GM19328 (cell line): ENCODE results near the gene CLEC17A.
"Not testable (repeated sequence)": the region's sequence is repeated elsewhere in the genome, so short reads cannot be mapped to it uniquely, and the experiment has no call there.

Experiments
- ATAC-seq: cut with Tn5 transposase; IDR thresholded peaks from one replicate; pipeline ENCODE4 v1.9.1; 2021; ENCODE audit warnings: mild to moderate bottlenecking, moderate library complexity; ENCODE audit not compliant: unreplicated experiment

Gene CLEC17A

DNA sequence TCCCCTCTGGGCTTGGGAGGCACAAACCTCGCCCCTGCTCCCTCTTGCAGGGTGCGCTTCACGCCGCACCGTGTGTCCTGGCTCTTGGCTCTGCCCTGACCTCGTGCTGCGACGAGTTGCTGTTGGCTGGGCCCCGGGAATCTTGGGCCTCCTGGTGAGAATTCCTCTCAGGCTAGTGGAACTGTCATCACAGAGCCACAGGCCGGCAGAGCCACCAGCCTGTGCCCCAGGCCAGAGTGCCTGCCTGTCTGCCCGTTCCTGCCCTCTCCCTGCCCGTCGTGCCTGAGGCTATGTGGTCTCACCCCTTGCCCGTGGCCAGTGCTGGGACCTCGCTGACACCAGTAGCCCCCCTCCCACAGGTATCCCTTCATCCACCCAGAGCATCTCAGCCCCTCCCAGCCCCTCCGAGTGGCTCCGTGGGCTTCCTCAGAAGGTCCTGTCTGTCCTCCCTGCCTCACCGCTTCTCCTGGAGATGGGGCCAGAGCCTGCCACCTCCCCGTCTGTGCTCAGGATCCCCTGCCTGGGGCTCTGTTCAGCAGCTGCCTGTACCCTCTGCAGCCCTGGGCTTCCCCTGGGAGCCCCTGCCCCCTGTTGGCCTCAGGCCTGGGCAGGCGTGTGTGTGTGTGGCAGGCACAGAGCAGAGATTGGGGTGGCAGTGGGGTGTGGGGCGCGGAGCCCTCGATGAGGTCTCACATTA lies 24.4 kb upstream of the CLEC17A start:
- ATAC-seq, result no peak

DNA sequence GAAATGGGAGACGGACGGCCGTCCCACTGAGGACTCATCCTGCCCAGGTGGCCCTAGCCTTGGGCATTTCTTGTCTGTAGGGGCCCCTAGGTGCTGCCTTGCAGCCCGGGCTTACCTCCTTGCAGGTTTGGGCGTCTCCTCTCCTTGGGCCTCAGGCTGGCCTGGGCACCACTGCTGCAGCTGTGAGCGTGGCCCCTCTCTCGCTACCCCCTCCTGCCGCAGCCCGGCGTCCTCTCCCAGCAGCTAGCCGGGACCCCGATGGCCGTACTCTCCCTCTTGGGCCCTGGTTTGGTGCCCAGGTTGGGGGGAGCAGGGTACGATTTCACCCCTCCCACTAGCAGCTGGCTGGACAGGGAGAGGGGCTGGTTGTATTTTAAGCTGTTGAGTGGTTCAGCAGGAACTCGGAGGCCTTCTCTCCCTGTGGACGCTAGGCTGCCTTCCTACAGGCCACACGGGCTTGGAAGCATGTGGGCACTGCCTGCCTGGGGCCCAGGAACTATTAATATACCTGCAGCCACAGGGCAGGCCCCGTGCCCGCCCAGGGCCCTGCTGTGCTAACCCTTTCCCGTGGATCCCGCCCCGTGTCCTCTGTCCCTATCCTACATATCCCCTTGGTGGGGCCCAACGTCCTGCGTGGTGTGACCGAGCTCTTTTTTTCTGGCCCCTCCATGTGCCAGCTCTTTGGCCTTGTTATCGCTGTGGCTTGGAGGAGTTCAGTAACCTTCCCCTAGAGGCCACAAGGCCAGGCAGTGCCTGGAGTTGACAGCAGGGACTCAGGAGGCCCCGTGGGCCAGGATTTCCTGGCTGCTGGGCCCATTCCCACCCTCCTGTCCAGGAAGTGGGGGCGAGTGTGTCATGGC lies 22.7 kb upstream of the CLEC17A start:
- no peak for ATAC-seq

GRCh38 chr19:14560776-14561108 lies 22.1 kb upstream of the CLEC17A start:
- ATAC-seq, result no peak

DNA sequence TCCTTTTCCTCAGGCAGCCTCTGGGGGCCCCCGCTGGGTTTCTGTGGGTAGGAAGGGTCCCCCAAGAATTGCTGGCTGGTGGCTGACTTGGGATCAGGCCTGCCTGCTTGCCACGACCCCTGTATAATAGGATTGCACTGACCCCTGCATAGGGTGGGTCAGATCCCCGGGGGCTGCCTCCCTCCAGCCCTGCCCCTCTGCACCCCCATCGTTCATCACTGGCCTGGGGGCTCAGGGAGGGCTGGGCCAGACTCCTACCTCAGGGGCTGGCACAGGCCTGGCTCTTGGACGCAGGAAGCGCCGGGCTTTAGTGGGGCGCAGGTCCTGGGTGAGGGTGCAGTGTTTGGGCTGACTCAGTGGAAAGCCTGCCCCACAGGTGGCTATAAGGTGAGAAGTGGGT lies 21.6 kb upstream of the CLEC17A start:
- ATAC-seq, result no peak

DNA sequence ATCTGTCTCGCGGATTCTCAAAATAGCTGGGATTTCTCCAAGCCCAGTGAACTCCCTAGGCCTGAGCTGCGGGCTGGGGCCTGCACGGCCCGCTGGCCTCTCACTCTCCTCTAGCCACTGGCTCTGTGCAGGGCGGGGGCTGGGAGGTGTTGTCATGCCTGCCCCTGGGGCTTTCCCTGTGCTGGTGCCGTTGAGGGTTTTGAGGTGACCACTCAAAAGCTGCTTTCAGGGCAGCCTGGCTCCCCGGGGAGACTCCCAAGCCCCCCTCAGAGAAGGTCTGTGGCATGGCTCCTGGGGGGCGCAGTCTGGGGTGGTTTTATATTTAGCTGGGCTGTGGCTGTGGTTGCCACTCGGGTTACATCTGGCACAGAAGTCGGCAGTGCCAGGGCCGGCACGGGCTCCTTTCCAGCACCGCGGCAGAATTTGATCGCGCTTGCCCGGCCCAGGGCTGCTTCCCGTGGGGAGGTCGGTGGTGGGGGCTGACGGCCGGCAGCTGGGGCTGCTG lies 21.0 kb upstream of the CLEC17A start:
- no peak for ATAC-seq

GRCh38 chr19:14562660-14563589 lies 20.0 kb upstream of the CLEC17A start:
- ATAC-seq, result no peak

DNA sequence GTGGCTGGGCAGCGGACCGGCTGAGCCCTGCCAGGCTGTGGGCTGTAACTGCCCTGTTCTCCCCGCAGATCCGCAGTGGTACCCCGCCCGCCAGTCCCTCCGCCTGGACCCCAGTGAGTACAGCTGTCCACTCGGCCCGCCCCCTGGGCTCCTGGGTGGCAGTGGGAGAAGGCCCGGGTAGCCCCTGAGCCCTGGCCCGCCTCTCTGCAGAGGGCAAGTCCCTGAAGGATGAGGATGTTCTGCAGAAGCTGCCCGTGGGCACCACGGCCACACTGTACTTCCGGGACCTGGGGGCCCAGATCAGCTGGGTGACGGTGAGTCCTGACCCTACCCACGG lies 19.3 kb upstream of the CLEC17A start:
- no peak for ATAC-seq

DNA sequence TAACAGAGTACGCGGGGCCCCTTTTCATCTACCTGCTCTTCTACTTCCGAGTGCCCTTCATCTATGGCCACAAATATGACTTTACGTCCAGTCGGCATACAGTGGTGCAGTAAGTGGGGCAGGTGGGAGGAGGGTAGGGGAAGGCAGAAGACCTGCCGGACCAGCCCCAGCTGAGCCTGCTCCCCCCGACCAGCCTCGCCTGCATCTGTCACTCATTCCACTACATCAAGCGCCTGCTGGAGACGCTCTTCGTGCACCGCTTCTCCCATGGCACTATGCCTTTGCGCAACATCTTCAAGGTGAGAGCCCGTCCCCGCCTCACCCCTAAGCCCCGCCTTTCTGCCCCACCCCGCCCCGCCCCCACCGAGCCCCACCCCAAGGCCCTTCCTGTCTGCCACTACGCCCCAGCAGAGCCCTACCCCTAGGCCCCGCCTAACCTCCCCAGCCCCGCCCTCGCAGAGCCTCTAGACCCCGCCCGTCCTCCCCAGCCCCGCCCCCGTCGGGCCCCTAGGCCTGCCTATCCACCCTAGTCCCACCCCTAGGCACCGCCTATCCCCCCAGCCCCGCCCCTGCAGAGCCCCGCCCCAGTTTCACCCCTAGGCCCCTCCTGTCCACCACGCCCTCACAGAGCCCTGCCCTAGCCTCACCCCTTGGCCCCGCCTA lies 18.8 kb upstream of the CLEC17A start:
- no peak for ATAC-seq

- not testable (repeated sequence) for ATAC-seq
These were observed 18.1 kb upstream of the CLEC17A start for GRCh38 chr19:14564652-14565297.

DNA sequence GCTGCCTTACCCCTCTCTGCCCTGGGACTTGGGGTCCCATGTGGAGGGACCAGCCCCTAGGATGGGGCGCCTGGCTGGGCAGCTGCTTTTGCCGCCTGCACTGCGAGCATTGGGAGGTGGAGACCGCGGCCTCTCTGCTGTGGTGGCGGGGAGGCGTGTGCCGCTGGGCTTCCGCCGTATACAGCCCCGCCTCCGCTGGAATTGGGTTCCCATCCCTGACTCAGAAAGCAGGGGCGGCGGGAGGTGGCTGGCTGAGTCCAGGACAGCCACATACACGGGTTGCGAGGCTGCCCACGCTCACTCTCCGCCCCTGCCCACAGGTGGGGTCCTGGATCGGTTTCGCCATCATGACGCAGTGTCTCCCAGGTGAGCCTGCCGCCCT lies 17.6 kb upstream of the CLEC17A start:
- ATAC-seq, result no peak

DNA sequence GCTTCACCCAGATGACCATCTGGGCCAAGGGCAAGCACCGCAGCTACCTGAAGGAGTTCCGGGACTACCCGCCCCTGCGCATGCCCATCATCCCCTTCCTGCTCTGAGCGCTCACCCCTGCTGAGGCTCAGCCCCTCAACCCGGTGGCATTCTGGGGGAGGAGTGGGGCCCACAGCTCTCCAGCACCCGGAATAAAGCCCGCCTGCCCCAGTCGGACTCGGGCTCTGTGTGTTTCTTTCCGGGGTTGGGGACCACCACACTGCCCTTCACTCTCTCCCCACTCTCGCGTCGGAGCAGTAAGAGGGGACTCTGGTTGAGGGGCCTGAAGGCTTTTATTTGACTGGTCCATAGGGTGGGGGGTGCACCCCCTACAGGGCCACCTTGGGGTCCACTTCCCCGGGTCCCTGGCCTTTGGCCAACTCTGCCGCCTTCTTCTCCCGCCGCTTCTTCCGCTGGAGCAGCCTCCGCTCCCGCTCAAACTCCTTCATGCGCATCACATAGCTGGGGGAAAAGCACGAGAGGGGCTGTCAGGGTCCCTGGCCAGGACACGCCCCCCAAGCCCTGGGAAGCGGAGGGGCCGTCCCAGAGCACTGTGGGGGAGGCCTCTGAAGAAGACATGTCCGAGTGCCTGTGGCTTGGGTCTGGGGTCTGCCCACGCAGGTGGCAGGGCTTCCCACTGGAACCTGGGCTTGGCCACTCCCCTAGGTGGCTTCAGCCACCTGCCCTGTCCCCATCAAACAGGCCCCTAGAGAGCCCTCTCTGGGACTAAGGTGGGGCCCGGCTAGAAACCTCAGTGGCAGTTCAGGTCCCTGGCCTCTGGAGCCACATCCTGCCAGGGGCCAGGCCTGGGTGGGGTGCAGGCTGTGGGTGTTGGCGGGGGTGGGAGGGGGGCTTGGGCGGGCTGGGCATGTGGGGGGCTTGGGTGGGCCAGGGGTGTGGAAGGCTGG lies 16.8 kb upstream of the CLEC17A start:
- ATAC-seq, result no peak

DNA sequence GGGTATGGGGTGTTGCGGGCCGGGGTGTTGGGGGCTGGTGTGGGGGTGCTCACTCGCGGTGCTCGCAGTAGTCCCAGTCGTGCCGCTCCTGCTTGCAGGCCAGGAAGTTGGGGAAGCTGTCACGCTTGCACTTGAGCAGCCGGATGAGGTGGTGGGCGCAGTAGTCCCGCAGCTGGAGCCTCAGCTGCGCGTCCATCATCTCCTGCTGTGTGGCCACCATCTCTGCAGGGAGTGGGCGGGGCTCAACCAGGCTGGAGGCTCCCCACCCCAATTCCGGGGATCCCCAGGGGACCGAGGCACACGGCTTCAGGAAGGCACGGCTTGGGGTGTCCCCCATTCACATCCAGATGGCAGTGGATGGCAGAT lies 16.2 kb upstream of the CLEC17A start:
- no peak for ATAC-seq

GRCh38 chr19:14567079-14567478 lies 15.8 kb upstream of the CLEC17A start:
- no peak for ATAC-seq

- ATAC-seq, result no peak
These were observed 11.9 kb upstream of the CLEC17A start for GRCh38 chr19:14570864-14571527.

GRCh38 chr19:14571695-14572490 lies 11.0 kb upstream of the CLEC17A start, which contains the start of gene NDUFB7:
TSS of gene NDUFB7 (minus strand) at chr19:14572066. CDS start at chr19:14572000, 66 bp downstream.
- ATAC-seq, result peak; percentile 83

DNA sequence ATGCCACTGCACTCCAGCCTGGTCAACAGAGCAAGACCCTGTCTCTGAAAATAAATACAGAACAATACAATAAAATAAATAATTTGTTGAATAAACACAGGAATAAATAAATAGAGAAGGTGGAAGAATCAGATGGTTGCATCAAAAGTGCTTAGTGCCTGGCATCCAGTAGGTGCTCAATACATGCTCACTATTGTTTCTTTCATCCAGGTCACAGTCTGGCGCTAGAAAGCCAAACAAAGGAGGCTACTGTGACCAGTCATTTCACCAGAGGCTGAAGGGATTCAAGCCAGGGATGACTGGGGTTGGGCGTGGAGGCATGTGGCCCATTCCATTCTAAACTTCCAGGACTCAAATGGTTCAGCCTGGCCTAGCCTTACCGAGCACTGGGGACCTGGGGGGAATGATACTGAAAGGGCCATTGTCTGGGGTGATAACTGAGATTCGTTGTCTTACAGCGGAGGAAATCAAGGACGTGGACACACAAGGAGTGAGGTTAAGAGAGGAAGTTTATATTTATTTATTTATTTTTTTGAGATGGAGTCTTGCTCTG lies 7.4 kb upstream of the CLEC17A start:
- ATAC-seq, result no peak

- ATAC-seq, result no peak
These were observed 6.5 kb upstream of the CLEC17A start for GRCh38 chr19:14576363-14576762.

- no peak for ATAC-seq
These were observed 5.6 kb upstream of the CLEC17A start for GRCh38 chr19:14577264-14577663.
